ENCODE measurements around the gene AFAP1. TPM values are rescaled to one million over a fixed set of nuclear protein-coding genes. Genes with fewer than 3 reads are reported as not detected.

Gene AFAP1
- total RNA-seq, 2 experiments from 2014 or later: not detected

GRCh38 chr4:7737268-7737645, 202.4 kb downstream of the AFAP1 start:
- H3K4me3 ChIP-seq (ENCODE audit: low read depth, low read length, poor library complexity, severe bottlenecking): no peak overlapping the region
- no peak overlapping the region for H3K27ac ChIP-seq (ENCODE audit: low read depth, low read length, poor library complexity, severe bottlenecking)
- no peaks in the 10 kb centered on the region for H3K9me3 ChIP-seq (ENCODE audit: low read length)
- ChIA-PET POLR2A (no interaction called here), CTCF (ENCODE audit: unreplicated experiment) (no interaction called here)
- H3K4me2 ChIP-seq (ENCODE audit: low read length): no peak overlapping the region
- no peaks in the 10 kb centered on the region for H3K36me3 ChIP-seq (ENCODE audit: insufficient read depth, low read length)
- no TSS peak for BruUV-seq (replicated peaks)
- H3K79me2 ChIP-seq (ENCODE audit: insufficient read depth, low read depth, low read length): no peaks in the 10 kb centered on the region
- H4K20me1 ChIP-seq (ENCODE audit: insufficient read depth, low read length): no peaks in the 10 kb centered on the region
- no peak for TF ChIP-seq EZH2phosphoT487 (IDR thresholded peaks at IDR 0.05; ENCODE audit: borderline replicate concordance, low read depth, low read length)
- TF ChIP-seq, protein P1, sequence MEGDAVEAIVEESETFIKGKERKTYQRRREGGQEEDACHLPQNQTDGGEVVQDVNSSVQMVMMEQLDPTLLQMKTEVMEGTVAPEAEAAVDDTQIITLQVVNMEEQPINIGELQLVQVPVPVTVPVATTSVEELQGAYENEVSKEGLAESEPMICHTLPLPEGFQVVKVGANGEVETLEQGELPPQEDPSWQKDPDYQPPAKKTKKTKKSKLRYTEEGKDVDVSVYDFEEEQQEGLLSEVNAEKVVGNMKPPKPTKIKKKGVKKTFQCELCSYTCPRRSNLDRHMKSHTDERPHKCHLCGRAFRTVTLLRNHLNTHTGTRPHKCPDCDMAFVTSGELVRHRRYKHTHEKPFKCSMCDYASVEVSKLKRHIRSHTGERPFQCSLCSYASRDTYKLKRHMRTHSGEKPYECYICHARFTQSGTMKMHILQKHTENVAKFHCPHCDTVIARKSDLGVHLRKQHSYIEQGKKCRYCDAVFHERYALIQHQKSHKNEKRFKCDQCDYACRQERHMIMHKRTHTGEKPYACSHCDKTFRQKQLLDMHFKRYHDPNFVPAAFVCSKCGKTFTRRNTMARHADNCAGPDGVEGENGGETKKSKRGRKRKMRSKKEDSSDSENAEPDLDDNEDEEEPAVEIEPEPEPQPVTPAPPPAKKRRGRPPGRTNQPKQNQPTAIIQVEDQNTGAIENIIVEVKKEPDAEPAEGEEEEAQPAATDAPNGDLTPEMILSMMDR (conservative IDR thresholded peaks at IDR 0.05; ENCODE audit: low read length): no peak
- no peak overlapping the region for H2AFZ ChIP-seq (ENCODE audit: low read length)
- H3K9me2 ChIP-seq (ENCODE audit: insufficient read depth, low read length): no peaks in the 10 kb centered on the region
- intact Hi-C loops (cut with micrococcal nuclease; ENCODE audit: unreplicated experiment): no loop called here
- H3K4me1 ChIP-seq (ENCODE audit: insufficient read depth, low read length, poor library complexity, severe bottlenecking): no peaks in the 10 kb centered on the region
- no peak for DNase-seq (ENCODE audit: low spot score)

DNA sequence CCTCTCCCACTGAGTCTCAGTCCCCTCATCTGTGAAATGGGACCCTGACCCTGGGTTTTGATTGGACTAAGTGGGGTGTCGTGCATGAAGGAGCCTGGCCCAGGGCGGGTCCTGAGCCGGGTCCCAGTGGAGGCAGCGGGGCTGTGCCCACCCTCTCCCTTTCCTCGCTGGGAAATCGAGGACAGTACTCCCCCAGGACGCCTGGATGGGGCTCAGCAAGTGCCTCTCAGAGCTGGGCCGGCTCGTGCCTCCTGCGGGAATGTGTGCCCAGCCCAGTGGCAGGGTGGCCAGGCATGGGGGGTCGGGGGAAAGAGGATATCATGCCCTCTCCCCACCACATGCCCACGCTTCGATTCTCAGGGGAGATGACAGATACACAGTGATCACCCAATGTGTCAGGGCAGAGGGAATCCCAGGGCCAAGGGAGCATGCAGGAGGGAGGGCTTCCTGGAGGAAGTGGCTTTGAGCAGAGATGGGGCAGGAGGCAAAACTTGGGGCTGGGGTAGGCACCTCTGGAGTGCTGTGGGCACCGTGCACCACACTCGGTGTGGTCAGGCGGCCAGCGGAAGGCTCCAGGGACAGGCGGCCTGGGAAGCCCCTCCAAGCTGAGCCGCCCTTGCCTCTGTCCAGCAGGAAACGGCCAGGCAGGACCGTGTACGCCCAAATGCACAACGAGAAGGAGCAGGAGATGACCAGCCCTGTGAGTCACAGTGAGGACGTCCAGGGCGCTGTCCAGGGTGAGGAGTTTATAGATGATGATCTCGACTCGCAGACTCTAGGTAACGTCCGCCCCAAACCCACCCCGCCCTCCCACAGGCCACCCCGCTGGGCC, 203.0 kb downstream of the AFAP1 start:
- H3K9me3 ChIP-seq (ENCODE audit: low read length): no peaks in the 10 kb centered on the region
- no TSS peak for BruUV-seq (replicated peaks)
- H3K36me3 ChIP-seq (ENCODE audit: insufficient read depth, low read length): no peaks in the 10 kb centered on the region
- intact Hi-C loops (cut with micrococcal nuclease; ENCODE audit: unreplicated experiment): no loop called here
- ChIA-PET POLR2A (no interaction called here), CTCF (ENCODE audit: unreplicated experiment) (no interaction called here)
- TF ChIP-seq, protein P1 (conservative IDR thresholded peaks at IDR 0.05; ENCODE audit: low read length): no peak
- no peak for TF ChIP-seq EZH2phosphoT487 (IDR thresholded peaks at IDR 0.05; ENCODE audit: borderline replicate concordance, low read depth, low read length)
- H3K4me1 ChIP-seq (ENCODE audit: insufficient read depth, low read length, poor library complexity, severe bottlenecking): no peaks in the 10 kb centered on the region
- DNase-seq (ENCODE audit: low spot score): no peak
- H2AFZ ChIP-seq (ENCODE audit: low read length): no peak overlapping the region
- no peaks in the 10 kb centered on the region for H3K9me2 ChIP-seq (ENCODE audit: insufficient read depth, low read length)
- no peaks in the 10 kb centered on the region for H3K79me2 ChIP-seq (ENCODE audit: insufficient read depth, low read depth, low read length)
- H4K20me1 ChIP-seq (ENCODE audit: insufficient read depth, low read length): no peaks in the 10 kb centered on the region
- H3K27ac ChIP-seq (ENCODE audit: low read depth, low read length, poor library complexity, severe bottlenecking): no peak overlapping the region
- no peak overlapping the region for H3K4me2 ChIP-seq (ENCODE audit: low read length)
- no peak overlapping the region for H3K4me3 ChIP-seq (ENCODE audit: low read depth, low read length, poor library complexity, severe bottlenecking)

GRCh38 chr4:7735961-7736360, 203.7 kb downstream of the AFAP1 start:
- intact Hi-C loops (cut with micrococcal nuclease; ENCODE audit: unreplicated experiment): no loop called here
- POLR2A ChIA-PET: no interaction called here
- H3K27ac ChIP-seq (ENCODE audit: low read depth, low read length, poor library complexity, severe bottlenecking): no peak overlapping the region
- H3K36me3 ChIP-seq (ENCODE audit: insufficient read depth, low read length): no peaks in the 10 kb centered on the region
- no TSS peak for BruUV-seq (replicated peaks)
- CTCF ChIA-PET (ENCODE audit: unreplicated experiment): no interaction called here
- no peaks in the 10 kb centered on the region for H3K79me2 ChIP-seq (ENCODE audit: insufficient read depth, low read depth, low read length)
- no peak for DNase-seq (ENCODE audit: low spot score)
- no peaks in the 10 kb centered on the region for H4K20me1 ChIP-seq (ENCODE audit: insufficient read depth, low read length)
- no peaks in the 10 kb centered on the region for H3K9me3 ChIP-seq (ENCODE audit: low read length)
- no peak overlapping the region for H3K4me3 ChIP-seq (ENCODE audit: low read depth, low read length, poor library complexity, severe bottlenecking)
- H3K4me1 ChIP-seq (ENCODE audit: insufficient read depth, low read length, poor library complexity, severe bottlenecking): no peaks in the 10 kb centered on the region
- TF ChIP-seq, protein P1 (conservative IDR thresholded peaks at IDR 0.05; ENCODE audit: low read length): no peak
- TF ChIP-seq EZH2phosphoT487 (IDR thresholded peaks at IDR 0.05; ENCODE audit: borderline replicate concordance, low read depth, low read length): no peak
- H3K4me2 ChIP-seq (ENCODE audit: low read length): no peak overlapping the region
- H2AFZ ChIP-seq (ENCODE audit: low read length): no peak overlapping the region
- H3K9me2 ChIP-seq (ENCODE audit: insufficient read depth, low read length): no peaks in the 10 kb centered on the region
